ENCODE data around the gene BBS12.

DNA sequence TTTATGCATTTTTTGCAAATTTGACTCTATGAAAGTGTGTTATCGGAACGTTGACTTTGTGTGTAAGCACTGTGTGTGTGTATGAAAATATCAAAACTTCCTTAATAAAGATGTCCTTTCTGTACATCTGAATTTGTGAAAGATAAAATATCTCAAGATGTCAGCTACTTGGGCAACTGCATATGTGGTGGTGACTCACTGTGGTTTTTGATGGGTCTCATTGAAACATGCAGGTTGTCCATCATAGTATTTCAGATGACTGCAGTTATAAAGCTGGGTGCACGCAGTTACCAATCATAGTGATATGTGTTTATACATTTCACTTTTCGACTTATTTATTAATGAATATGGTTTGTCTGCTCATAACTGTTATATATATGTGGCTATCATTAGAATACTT, 19.7 kb upstream of the BBS12 start:
- TF ChIP-seq, protein P1, sequence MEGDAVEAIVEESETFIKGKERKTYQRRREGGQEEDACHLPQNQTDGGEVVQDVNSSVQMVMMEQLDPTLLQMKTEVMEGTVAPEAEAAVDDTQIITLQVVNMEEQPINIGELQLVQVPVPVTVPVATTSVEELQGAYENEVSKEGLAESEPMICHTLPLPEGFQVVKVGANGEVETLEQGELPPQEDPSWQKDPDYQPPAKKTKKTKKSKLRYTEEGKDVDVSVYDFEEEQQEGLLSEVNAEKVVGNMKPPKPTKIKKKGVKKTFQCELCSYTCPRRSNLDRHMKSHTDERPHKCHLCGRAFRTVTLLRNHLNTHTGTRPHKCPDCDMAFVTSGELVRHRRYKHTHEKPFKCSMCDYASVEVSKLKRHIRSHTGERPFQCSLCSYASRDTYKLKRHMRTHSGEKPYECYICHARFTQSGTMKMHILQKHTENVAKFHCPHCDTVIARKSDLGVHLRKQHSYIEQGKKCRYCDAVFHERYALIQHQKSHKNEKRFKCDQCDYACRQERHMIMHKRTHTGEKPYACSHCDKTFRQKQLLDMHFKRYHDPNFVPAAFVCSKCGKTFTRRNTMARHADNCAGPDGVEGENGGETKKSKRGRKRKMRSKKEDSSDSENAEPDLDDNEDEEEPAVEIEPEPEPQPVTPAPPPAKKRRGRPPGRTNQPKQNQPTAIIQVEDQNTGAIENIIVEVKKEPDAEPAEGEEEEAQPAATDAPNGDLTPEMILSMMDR (IDR thresholded peaks at IDR 0.05; ENCODE audit: low read depth, low read length, missing input control): no peak
- TF ChIP-seq, protein P2, sequence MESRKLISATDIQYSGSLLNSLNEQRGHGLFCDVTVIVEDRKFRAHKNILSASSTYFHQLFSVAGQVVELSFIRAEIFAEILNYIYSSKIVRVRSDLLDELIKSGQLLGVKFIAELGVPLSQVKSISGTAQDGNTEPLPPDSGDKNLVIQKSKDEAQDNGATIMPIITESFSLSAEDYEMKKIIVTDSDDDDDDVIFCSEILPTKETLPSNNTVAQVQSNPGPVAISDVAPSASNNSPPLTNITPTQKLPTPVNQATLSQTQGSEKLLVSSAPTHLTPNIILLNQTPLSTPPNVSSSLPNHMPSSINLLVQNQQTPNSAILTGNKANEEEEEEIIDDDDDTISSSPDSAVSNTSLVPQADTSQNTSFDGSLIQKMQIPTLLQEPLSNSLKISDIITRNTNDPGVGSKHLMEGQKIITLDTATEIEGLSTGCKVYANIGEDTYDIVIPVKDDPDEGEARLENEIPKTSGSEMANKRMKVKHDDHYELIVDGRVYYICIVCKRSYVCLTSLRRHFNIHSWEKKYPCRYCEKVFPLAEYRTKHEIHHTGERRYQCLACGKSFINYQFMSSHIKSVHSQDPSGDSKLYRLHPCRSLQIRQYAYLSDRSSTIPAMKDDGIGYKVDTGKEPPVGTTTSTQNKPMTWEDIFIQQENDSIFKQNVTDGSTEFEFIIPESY (IDR thresholded peaks at IDR 0.05): no peak
- TF ChIP-seq GABPA (IDR thresholded peaks at IDR 0.05 in 1 of 2, conservative IDR thresholded peaks at IDR 0.05 in 1 of 2) (no peak), HNF4A (conservative IDR thresholded peaks at IDR 0.05) (no peak), RAD21 (IDR thresholded peaks at IDR 0.05) (no peak)
